Right cardiac atrium (tissue), 5 donors: ENCODE measurements around the gene RTF1. TPM values are rescaled to one million over a fixed set of nuclear protein-coding genes. Genes with fewer than 3 reads are reported as not detected.
A peak's percentile ranks its signal among the peaks of the same experiment; 100 is the strongest.
"Not testable (repeated sequence)": the region's sequence is repeated elsewhere in the genome, so short reads cannot be mapped to it uniquely, and the experiment has no call there.

Experiments
- ATAC-seq, 2 donors: fragments of 200-7000 bp; cut with Tn5 transposase; one replicate each; pipeline versions ENCODE4 v1.8.0 to v1.9.1; 2020; ENCODE audit warnings: moderate library complexity in 2 of 2, mild to moderate bottlenecking in 1 of 2
- DNase-seq, 3 donors: peaks; one replicate each; pipeline ENCODE4 v3.0.0-alpha.2; 2020
- H3K27ac ChIP-seq: one replicate; pipeline ENCODE4 v1.5.1; 2013; ENCODE audit warnings: mild to moderate bottlenecking, low read length, control low read depth, moderate library complexity
- H3K27me3 ChIP-seq: one replicate; pipeline ENCODE4 v1.6.1; 2013; ENCODE audit not compliant: control insufficient read depth, insufficient read depth
- H3K4me1 ChIP-seq: one replicate; pipeline ENCODE4 v1.6.1; 2013; ENCODE audit warnings: low read length; ENCODE audit not compliant: control insufficient read depth, insufficient read depth
- H3K4me3 ChIP-seq: one replicate; pipeline ENCODE4 v1.5.1; 2013; ENCODE audit warnings: low read length, control low read depth
- H3K9me3 ChIP-seq: one replicate; pipeline ENCODE4 v1.6.1; 2013; ENCODE audit warnings: low read length; ENCODE audit not compliant: control insufficient read depth
- WGBS: extraction: QIAGEN DNeasy Blood & Tissue Kit; methylation state at CpG from one replicate; pipeline ENCODE4 v1.1.7; 2013; 5-methylcytosine and 5-hydroxymethylcytosine counted together
- intact Hi-C, 4 donors: fragments of 100-400 bp; cut with DNase I; formaldehyde crosslinking; loops; one replicate each; pipeline versions ENCODE4 v1.11.0 to v1.14.0; 2022 to 2023
- long read RNA-seq, 4 donors: library from polyadenylated mRNA; unstranded; transcript quantifications; one replicate each; pipeline ENCODE4 v2.0.0, GENCODE V29; 2020 to 2021
- polyA plus RNA-seq: library from polyadenylated mRNA; stranded (reverse); fragments of 200-250 nt; gene quantifications from one replicate; pipeline ENCODE4 v1.2.3, GENCODE V29; 2013
- total RNA-seq, 4 donors: library from RNA; stranded (reverse); fragmentation: NEBNext Ultra II Directional; extraction: Animal tissue kit (Norgen Biotek cat#: 25700); gene quantifications; one replicate each; pipeline ENCODE4 v1.2.1, GENCODE V29; 2021
- donor health status: healthy with polysubstance abuse.
- donor health status: DM: no; HTN: yes; CAD: no.
- donor health status: DM: no; HTN: no; CAD: no.
- donor health status: DM: no; HTN: yes; CAD: no; lungs with severe emphysema.
- donor health status: DM: yes; HTN: yes; CAD: no.

The RTF1 gene
- total RNA-seq (10 to 100 TPM; 22.3 to 25.0 (median 23.1) TPM), polyA plus RNA-seq (14.1 TPM)
- long read RNA-seq, donor 1, full-length matches to known transcripts: 29 of 161 reads
- long read RNA-seq, donor 1, partial matches to known transcripts: 131 of 161 reads
- long read RNA-seq, donor 1, other reads (novel, unspliced or antisense): 1 of 161 reads
- long read RNA-seq, donor 2, full-length matches to known transcripts: 15 of 32 reads
- long read RNA-seq, donor 2, partial matches to known transcripts: 17 of 32 reads
- long read RNA-seq, donor 2, other reads (novel, unspliced or antisense): 0 of 32 reads
- long read RNA-seq, donor 3, full-length matches to known transcripts: 32 of 131 reads
- long read RNA-seq, donor 3, partial matches to known transcripts: 99 of 131 reads
- long read RNA-seq, donor 3, other reads (novel, unspliced or antisense): 0 of 131 reads
- long read RNA-seq, donor 4, full-length matches to known transcripts: 17 of 30 reads
- long read RNA-seq, donor 4, partial matches to known transcripts: 13 of 30 reads
- long read RNA-seq, donor 4, other reads (novel, unspliced or antisense): 0 of 30 reads

- intact Hi-C loops: no loop called here
- Histone ChIP-seq H3K4me3 (peak within 1 kb of the TSS; percentile 84), H3K27ac (peak within 1 kb of the TSS; percentile 63), H3K4me1 (peaks cover 3% of the 10 kb centered on the region), H3K9me3 (no peaks in the 10 kb centered on the region), H3K27me3 (no peaks in the 10 kb centered on the region)
- DNase-seq: peak; percentile 95 to 99 (median 98)
- ATAC-seq: peak; percentile 97 to 98
- under 1% methylated on average over 74 of the region's 74 CpGs for WGBS
Observed at GRCh38 chr15:41416742-41417417, at the start of gene RTF1. Gene RTF1, plus strand, starts transcription at chr15:41417095. Its CDS starts 21 bp downstream, at chr15:41417116.

DNA sequence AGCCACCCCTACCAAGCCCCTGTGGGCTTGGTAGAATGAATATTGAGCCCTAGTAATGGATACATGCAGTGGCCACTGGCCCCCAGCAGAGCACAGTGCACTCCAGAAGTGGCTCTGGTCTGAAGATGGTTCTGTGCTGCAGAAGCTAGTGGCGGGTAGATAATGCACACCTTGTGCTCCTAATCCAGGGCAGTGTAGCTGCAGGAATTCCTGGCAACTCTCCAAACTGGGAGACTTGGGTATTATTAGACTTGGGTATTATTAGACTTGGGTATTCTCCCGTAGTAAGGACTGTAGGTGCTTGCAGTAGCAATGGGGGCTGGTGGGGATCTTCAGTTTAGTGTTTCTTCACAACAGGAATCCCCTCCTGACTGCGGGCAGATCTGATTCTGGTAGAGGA, 49.5 kb upstream of the RTF1 start:
- no peak overlapping the region for H3K27ac ChIP-seq
- no peaks in the 10 kb centered on the region for H3K4me1 ChIP-seq
- 76% methylated on average over 3 of the region's 3 CpGs for WGBS
- intact Hi-C loops: no loop called here
- no peak for DNase-seq
- no peaks in the 10 kb centered on the region for H3K27me3 ChIP-seq
- no peak for ATAC-seq
- H3K9me3 ChIP-seq: no peaks in the 10 kb centered on the region
- H3K4me3 ChIP-seq: no peak overlapping the region

DNA sequence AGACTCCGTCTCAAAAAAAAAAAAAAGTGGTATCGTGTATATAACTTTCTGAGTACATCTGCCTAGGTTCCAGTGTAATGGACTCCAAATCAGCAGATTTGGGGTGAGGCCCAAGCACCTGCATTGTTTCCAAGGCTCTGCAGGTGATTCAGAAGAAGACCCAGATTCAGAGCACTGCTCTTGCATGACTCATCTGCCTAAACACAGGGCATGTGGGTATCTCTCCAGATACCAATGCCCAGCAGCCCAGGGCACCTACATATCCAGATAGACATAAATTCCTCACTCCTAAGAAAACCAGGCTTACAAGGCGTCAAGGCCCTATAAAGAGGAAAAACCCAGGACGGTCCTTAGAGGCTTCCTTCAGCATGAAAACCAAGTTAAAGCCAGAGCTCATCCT, 38.9 kb upstream of the RTF1 start:
- intact Hi-C loops: no loop called here
- ATAC-seq (no peak), DNase-seq (no peak)
- 97% methylated on average over 4 of the region's 4 CpGs for WGBS
- Histone ChIP-seq H3K9me3 (no peaks in the 10 kb centered on the region), H3K27ac (no peak overlapping the region), H3K27me3 (no peaks in the 10 kb centered on the region), H3K4me1 (no peaks in the 10 kb centered on the region), H3K4me3 (no peak overlapping the region)

DNA sequence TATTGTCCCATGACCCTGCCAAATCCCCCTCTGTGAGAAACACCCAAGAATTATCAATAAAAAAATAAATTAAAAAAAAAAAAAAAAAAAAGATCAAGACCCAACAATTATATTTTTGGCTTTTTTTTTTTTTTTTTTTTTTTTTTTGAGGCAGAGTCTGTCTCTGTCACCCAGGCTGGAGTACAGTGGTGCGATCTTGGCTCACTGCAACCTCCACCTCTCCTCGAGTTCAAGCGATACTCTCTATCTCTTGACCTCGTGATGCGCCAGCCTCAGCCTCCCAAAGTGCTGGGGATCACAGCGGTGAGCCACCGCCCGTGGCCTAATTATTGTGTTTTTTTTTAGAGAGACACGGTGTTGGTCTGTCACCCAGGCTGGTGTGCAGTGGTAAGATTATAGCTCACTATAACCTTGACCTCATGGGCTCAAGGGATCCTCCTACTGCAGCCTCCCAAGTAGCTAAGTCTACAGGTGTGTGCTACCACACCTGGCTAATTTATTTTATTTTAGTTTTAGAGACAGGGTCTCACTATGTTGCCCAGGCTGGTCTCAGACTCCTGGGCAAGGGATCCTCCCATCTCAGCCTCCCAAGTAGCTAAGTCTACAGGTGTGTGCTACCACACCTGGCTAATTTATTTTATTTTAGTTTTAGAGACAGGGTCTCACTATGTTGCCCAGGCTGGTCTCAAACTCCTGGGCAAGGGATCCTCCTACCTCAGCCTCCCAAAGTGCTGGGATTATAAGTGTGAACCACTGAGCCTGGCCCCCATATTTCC, 32.7 kb upstream of the RTF1 start:
- H3K9me3 ChIP-seq, intact Hi-C loops, H3K27me3 ChIP-seq, H3K27ac ChIP-seq, H3K4me1 ChIP-seq, ATAC-seq, H3K4me3 ChIP-seq: not testable (repeated sequence)
- peak in 1 of 3 donors; percentile 10 for DNase-seq
- WGBS: 97% methylated on average over 9 of the region's 9 CpGs

DNA sequence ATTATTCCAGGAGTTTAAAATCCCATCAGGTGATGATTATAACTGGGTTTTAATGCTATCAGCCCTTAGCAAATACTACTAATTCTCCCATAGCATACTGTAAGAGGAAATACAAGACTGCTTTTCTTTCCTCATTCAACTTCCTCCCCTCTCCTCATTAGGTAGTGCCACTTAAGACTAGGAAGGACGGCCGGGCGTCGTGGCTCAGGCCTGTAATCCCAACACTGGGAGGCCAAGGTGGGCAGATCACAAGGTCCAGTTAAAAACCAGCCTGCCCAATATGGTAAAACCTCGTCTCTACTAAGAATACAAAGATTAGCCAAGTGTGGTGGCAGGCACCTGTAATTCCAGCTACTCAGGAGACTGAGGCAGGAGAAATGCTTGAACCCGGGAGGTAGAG, 29.2 kb upstream of the RTF1 start:
- DNase-seq (no peak), ATAC-seq (no peak)
- intact Hi-C loops: no loop called here
- H3K4me1 ChIP-seq: no peaks in the 10 kb centered on the region
- no peaks in the 10 kb centered on the region for H3K27me3 ChIP-seq
- no peak overlapping the region for H3K4me3 ChIP-seq
- no peak overlapping the region for H3K27ac ChIP-seq
- 97% methylated on average over 6 of the region's 6 CpGs for WGBS
- no peaks in the 10 kb centered on the region for H3K9me3 ChIP-seq

DNA sequence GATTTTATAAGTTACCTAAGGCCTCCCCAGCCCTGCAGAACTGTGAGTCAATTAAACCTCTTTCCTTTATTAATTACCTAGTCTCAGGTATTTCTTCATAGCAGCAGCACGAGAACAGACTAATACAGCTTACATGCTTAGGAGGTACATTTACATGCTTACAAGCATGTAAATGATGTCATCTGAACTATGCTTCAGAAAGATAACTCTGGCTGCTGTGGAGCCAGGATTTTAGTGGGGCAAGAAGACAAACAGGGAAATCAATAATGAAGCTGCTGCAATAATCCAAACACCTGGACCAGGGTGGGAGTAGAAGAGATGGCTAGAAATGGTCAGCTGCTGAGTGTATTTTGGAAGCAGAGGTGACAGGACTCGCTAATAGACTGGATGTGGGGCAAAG, 24.2 kb upstream of the RTF1 start:
- ATAC-seq: no peak

GRCh38 chr15:41394924-41395323, 22.0 kb upstream of the RTF1 start:
- no peak for DNase-seq
- no peak for ATAC-seq
- no peaks in the 10 kb centered on the region for H3K27me3 ChIP-seq
- intact Hi-C loops: no loop called here
- H3K9me3 ChIP-seq: no peaks in the 10 kb centered on the region
- no peak overlapping the region for H3K27ac ChIP-seq
- WGBS: 95% methylated on average over 4 of the region's 4 CpGs
- no peaks in the 10 kb centered on the region for H3K4me1 ChIP-seq
- H3K4me3 ChIP-seq: no peak overlapping the region

More for the DNA sequence above, 24.2 kb upstream of the RTF1 start:
- WGBS: 93% methylated on average over 2 of the region's 2 CpGs
- H3K9me3 ChIP-seq: no peaks in the 10 kb centered on the region
- no peak for DNase-seq
- H3K4me1 ChIP-seq: no peaks in the 10 kb centered on the region
- no peak overlapping the region for H3K4me3 ChIP-seq
- no peak overlapping the region for H3K27ac ChIP-seq
- intact Hi-C loops: no loop called here
- H3K27me3 ChIP-seq: no peaks in the 10 kb centered on the region

GRCh38 chr15:41396111-41396510, 20.8 kb upstream of the RTF1 start:
- no peaks in the 10 kb centered on the region for H3K9me3 ChIP-seq
- intact Hi-C loops: no loop called here
- ATAC-seq: no peak
- no peak for DNase-seq
- no peak overlapping the region for H3K27ac ChIP-seq
- no peaks in the 10 kb centered on the region for H3K27me3 ChIP-seq
- WGBS: 90% methylated on average over 3 of the region's 3 CpGs
- no peaks in the 10 kb centered on the region for H3K4me1 ChIP-seq
- no peak overlapping the region for H3K4me3 ChIP-seq

DNA sequence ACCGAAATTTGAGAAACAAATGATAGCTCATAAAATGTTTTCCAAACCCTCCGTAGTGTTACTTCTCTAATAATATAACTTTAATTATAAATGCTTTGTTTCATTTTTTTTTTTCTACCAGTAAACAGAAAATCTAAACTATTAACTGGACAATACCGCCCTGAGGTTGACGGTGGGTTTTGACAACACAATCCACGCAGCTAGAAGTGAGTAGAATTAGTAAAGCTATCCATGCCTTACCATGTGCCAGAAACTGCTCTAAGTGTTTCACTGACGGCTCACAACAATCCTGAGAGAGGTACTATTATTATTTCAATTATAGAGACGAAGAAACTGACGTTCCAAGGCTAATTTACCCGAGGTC, 15.0 kb upstream of the RTF1 start:
- peak overlapping the region; percentile 65 for H3K27ac ChIP-seq
- WGBS: 8% methylated on average over 9 of the region's 9 CpGs
- no peaks in the 10 kb centered on the region for H3K27me3 ChIP-seq
- H3K4me3 ChIP-seq: peak overlapping the region; percentile 64
- ATAC-seq: no peak
- intact Hi-C loops: no loop called here
- no peaks in the 10 kb centered on the region for H3K4me1 ChIP-seq
- no peak for DNase-seq
- H3K9me3 ChIP-seq: no peaks in the 10 kb centered on the region

GRCh38 chr15:41407341-41407740, 9.6 kb upstream of the RTF1 start:
- DNase-seq (no peak), ATAC-seq (no peak)
- Histone ChIP-seq H3K27me3 (no peaks in the 10 kb centered on the region), H3K9me3 (no peaks in the 10 kb centered on the region), H3K4me3 (no peak overlapping the region), H3K27ac (no peak overlapping the region), H3K4me1 (no peaks in the 10 kb centered on the region)
- 80% methylated on average over 5 of the region's 5 CpGs for WGBS
- intact Hi-C loops: no loop called here

DNA sequence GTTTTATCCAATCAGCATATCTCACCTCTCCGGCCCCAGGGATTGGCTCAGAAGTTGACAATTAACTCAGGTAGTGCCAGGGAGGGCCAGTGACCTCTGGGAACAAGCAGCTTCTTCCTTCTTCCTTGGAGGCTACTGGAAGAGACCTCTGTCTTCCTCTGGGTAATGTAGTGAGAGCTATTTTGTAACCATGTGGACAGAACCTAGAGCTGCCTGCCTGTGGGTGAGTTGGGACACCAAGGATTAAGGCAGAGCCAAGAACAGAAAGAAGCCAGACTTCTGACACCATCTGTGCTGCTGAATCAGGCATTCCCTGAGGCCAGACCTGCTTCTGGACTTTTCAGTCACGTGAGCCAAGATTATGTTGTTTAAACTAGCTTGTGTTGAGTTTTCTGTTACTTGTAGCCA, 8.7 kb upstream of the RTF1 start:
- WGBS: 67% methylated on average over 2 of the region's 2 CpGs
- H3K4me3 ChIP-seq: no peak overlapping the region
- no peaks in the 10 kb centered on the region for H3K9me3 ChIP-seq
- no peaks in the 10 kb centered on the region for H3K4me1 ChIP-seq
- intact Hi-C loops: no loop called here
- H3K27me3 ChIP-seq: no peaks in the 10 kb centered on the region
- H3K27ac ChIP-seq: no peak overlapping the region
- peak; percentile 59 to 64 for ATAC-seq
- DNase-seq: peak in 2 of 3 donors; percentile 9 to 28
